ENCODE data around the gene SEMA4C. TPM values are rescaled to one million over a fixed set of nuclear protein-coding genes. Genes with fewer than 3 reads are reported as not detected.
A peak's percentile ranks its signal among the peaks of the same experiment; 100 is the strongest.

SEMA4C gene
- polyA plus RNA-seq, 1 donor from 2014 or later = 88.7 TPM

- Histone ChIP-seq H3K9me2 (ENCODE audit: insufficient read depth, low read length) (no peaks in the 10 kb centered on the region), H3K27me3 (ENCODE audit: insufficient read depth, low read depth, low read length) (no peaks in the 10 kb centered on the region), H2AFZ (ENCODE audit: low read depth, low read length) (peak overlapping the region; percentile 14), H3F3A (ENCODE audit: insufficient read depth, low read length, poor library complexity, severe bottlenecking) (no peaks in the 10 kb centered on the region), H3K9me3 (ENCODE audit: low read length) (no peaks in the 10 kb centered on the region), H3K79me2 (replicated peaks; ENCODE audit: insufficient read depth, low read length) (peaks cover 34% of the 10 kb centered on the region), H4K20me1 (ENCODE audit: insufficient read depth) (peaks cover 10% of the 10 kb centered on the region), H3K4me2 (ENCODE audit: low read length) (no peak overlapping the region), H3K36me3 (ENCODE audit: insufficient read depth, low read length) (no peaks in the 10 kb centered on the region), H3K9ac (ENCODE audit: low read length) (peak overlapping the region; percentile 98), H3K4me3 (ENCODE audit: low read length) (peak overlapping the region; percentile 94), H3K27ac (ENCODE audit: low read length) (peak overlapping the region; percentile 90)
- TF ChIP-seq REST (IDR thresholded peaks at IDR 0.05; ENCODE audit: borderline replicate concordance) (no peak), EP300 (conservative IDR thresholded peaks at IDR 0.05; ENCODE audit: poor library complexity, severe bottlenecking) (no peak), CTCF (IDR thresholded peaks at IDR 0.05; ENCODE audit: poor library complexity, severe bottlenecking) (no peak), TAF1 (IDR thresholded peaks at IDR 0.05; ENCODE audit: low read depth) (no peak), MXI1 (conservative IDR thresholded peaks at IDR 0.05; ENCODE audit: poor library complexity, severe bottlenecking) (no peak), POLR2AphosphoS5 (IDR thresholded peaks at IDR 0.05) (no peak), SMC3 (conservative IDR thresholded peaks at IDR 0.05; ENCODE audit: poor library complexity) (no peak), RAD21 (conservative IDR thresholded peaks at IDR 0.05) (no peak), EZH2 (IDR thresholded peaks at IDR 0.05; ENCODE audit: borderline replicate concordance, insufficient read depth, low read length, poor library complexity, severe bottlenecking) (no peak)
Observed at GRCh38 chr2:96870626-96871255, 861 bp upstream of the SEMA4C start.

GRCh38 chr2:96869281-96869821 lies 529 bp downstream of the SEMA4C start:
- peaks cover 16% of the 10 kb centered on the region for H4K20me1 ChIP-seq (ENCODE audit: insufficient read depth)
- no peaks in the 10 kb centered on the region for H3K27me3 ChIP-seq (ENCODE audit: insufficient read depth, low read depth, low read length)
- peaks cover 34% of the 10 kb centered on the region for H3K79me2 ChIP-seq (replicated peaks; ENCODE audit: insufficient read depth, low read length)
- peak overlapping the region; percentile 98 for H3K9ac ChIP-seq (ENCODE audit: low read length)
- no peaks in the 10 kb centered on the region for H3K9me2 ChIP-seq (ENCODE audit: insufficient read depth, low read length)
- no peak overlapping the region for H2AFZ ChIP-seq (ENCODE audit: low read depth, low read length)
- no peak overlapping the region for H3K4me2 ChIP-seq (ENCODE audit: low read length)
- no peaks in the 10 kb centered on the region for H3K9me3 ChIP-seq (ENCODE audit: low read length)
- no peaks in the 10 kb centered on the region for H3F3A ChIP-seq (ENCODE audit: insufficient read depth, low read length, poor library complexity, severe bottlenecking)
- TF ChIP-seq RAD21 (conservative IDR thresholded peaks at IDR 0.05) (no peak), EZH2 (IDR thresholded peaks at IDR 0.05; ENCODE audit: borderline replicate concordance, insufficient read depth, low read length, poor library complexity, severe bottlenecking) (no peak), CTCF (IDR thresholded peaks at IDR 0.05; ENCODE audit: poor library complexity, severe bottlenecking) (no peak)
- H3K4me3 ChIP-seq (ENCODE audit: low read length) = peak overlapping the region; percentile 94
- peak overlapping the region; percentile 90 for H3K27ac ChIP-seq (ENCODE audit: low read length)
- no peaks in the 10 kb centered on the region for H3K36me3 ChIP-seq (ENCODE audit: insufficient read depth, low read length)

Data from neural cell (in vitro differentiated cells).